DMS153 treated with DMSO at 0.1 percent for 48 hours (cell line): ENCODE measurements around the gene ENTPD3.
"Not testable (repeated sequence)": the region's sequence is repeated elsewhere in the genome, so short reads cannot be mapped to it uniquely, and the experiment has no call there.

Experiments used
- DNase-seq: peaks from one replicate; lab custom pipeline; 2025; ENCODE audit not compliant: unreplicated experiment; lab: John Stamatoyannopoulos, UW

ENTPD3 gene

GRCh38 chr3:40458473-40458872, 71.5 kb downstream of the ENTPD3 start:
- no peak for DNase-seq

GRCh38 chr3:40460481-40460880, 73.5 kb downstream of the ENTPD3 start:
- DNase-seq = not testable (repeated sequence)

GRCh38 chr3:40461161-40461560, 74.2 kb downstream of the ENTPD3 start:
- no peak for DNase-seq

GRCh38 chr3:40462838-40463237, 75.9 kb downstream of the ENTPD3 start:
- DNase-seq = not testable (repeated sequence)

- DNase-seq = no peak
Observed at GRCh38 chr3:40463579-40463978, 76.6 kb downstream of the ENTPD3 start.

GRCh38 chr3:40464339-40465110, 77.5 kb downstream of the ENTPD3 start:
- no peak for DNase-seq

GRCh38 chr3:40465111-40465407, 78.1 kb downstream of the ENTPD3 start:
- no peak for DNase-seq

- DNase-seq = no peak
Observed at GRCh38 chr3:40465456-40465855, 78.5 kb downstream of the ENTPD3 start.

- DNase-seq = no peak
Observed at GRCh38 chr3:40468018-40468417, 81.0 kb downstream of the ENTPD3 start.

- DNase-seq = no peak
Observed at GRCh38 chr3:40470701-40471100, 83.7 kb downstream of the ENTPD3 start.

GRCh38 chr3:40476478-40477470, 89.8 kb downstream of the ENTPD3 start, which contains the start of gene ZNF619:
ZNF619 (plus strand) TSS chr3:40477122; CDS start chr3:40477980, 858 bp downstream.
- peak; percentile 9 for DNase-seq

GRCh38 chr3:40477666-40478065, 90.7 kb downstream of the ENTPD3 start:
- DNase-seq = no peak
